Ascending aorta (tissue), 2 donors: ENCODE measurements around the gene DHX38. TPM values are rescaled to one million over a fixed set of nuclear protein-coding genes. Genes with fewer than 3 reads are reported as not detected.
A peak's percentile ranks its signal among the peaks of the same experiment; 100 is the strongest.

Source experiments
- DNase-seq, 2 donors: peaks; one replicate each; pipeline ENCODE4 v3.0.0-alpha.2; 2019; ENCODE audit warnings: low spot score in 2 of 2
- H3K27ac ChIP-seq, 2 donors: fragments of 200-600 bp; sonication (generic); one replicate each; pipeline ENCODE4 v1.5.1; 2016 to 2017; ENCODE audit warnings: mild to moderate bottlenecking in 1 of 2
- H3K27me3 ChIP-seq: fragments of 200-600 bp; sonication (generic); one replicate; pipeline ENCODE4 v1.5.1; 2017
- H3K36me3 ChIP-seq, 2 donors: fragments of 200-600 bp; sonication (generic); one replicate each; pipeline ENCODE4 v1.5.1; 2016
- H3K4me1 ChIP-seq, 2 donors: fragments of 200-600 bp; sonication (generic); one replicate each; pipeline ENCODE4 v1.5.1; 2016 to 2017; ENCODE audit warnings: mild to moderate bottlenecking in 1 of 2
- H3K4me3 ChIP-seq, 2 donors: fragments of 200-600 bp; sonication (generic); one replicate each; pipeline ENCODE4 v1.5.1; 2016 to 2017; ENCODE audit warnings: mild to moderate bottlenecking in 1 of 2
- H3K9me3 ChIP-seq, 2 donors: fragments of 200-600 bp; sonication (generic); one replicate each; pipeline ENCODE4 v1.5.1; 2016
- CTCF ChIP-seq, 3 experiments: fragments of 200-600 bp in 2 of 3; fragments of 450-650 bp in 1 of 3; sonication (generic) in 2 of 3; IDR thresholded peaks; one replicate each; pipeline ENCODE4 v1.5.1; 2016 to 2019; ENCODE audit warnings: antibody characterized with exemption in 3 of 3, mild to moderate bottlenecking in 1 of 3, moderate library complexity in 1 of 3
- intact Hi-C: fragments of 100-400 bp; cut with DNase I; formaldehyde crosslinking; loops from one replicate; pipeline ENCODE4 v1.15.1; 2023
- total RNA-seq: library from RNA; depleted of rRNA; stranded (reverse); fragments of >200 nt; gene quantifications from one replicate; pipeline ENCODE4 v1.1.0, GENCODE V29; 2016

Gene DHX38
- total RNA-seq, result 11.7 TPM

DNA sequence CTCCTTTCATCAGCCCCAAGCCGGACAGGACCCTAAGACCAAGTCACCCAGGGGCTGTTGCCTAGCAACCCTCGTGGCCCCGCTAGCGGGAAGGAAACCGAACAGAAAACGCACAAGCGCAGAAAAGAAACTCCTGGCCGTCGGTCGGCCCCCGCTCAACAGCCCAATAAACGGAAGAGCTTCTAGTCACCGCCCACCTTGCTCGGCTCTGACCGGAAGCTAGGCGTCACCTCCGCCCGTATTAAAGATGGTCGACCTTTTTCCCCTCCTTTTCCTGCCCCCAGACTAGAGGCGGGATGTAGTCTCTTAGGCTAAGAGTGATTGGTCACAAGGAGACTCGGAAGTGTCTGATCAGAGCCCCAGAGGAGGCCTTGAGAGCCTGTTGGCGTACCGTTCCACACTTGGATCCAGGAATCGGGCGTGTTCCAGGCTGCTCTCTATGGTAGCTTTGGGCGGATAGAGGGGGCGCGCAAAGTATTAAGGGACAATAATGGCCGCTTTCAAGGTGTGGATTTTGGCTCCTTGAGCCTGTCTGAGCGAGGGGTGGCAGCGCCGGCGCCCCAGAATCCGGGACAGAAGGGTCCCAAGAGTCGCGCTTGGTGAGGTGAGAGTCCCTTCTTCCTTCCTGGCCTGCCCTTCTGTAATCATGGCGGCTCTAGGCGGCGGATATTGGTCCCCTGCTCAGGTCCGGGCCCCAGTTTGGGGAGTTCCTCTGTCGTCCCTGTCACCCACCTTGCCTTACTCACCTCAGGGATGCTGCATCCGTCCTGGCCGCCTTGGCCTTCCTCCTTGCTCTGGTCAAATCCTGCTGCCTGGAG is at the start of gene DHX38, which contains the start of gene TXNL4B:
Gene DHX38, plus strand, starts transcription at position 400 of the 818 bp plus-strand sequence. CDS start 2,311 bp downstream, outside the sequence.
Gene TXNL4B, minus strand, starts transcription at position 173 of the 818 bp plus-strand sequence. CDS start 2,871 bp downstream, outside the sequence.
- peak within 1 kb of the TSS; percentile 75 to 87 for H3K4me3 ChIP-seq
- intact Hi-C loops, result loop anchor here (1.0 to 10.0 kb wide), 4 partner anchors 85 to 609 kb away; partner anchors contain the start of genes DHODH and PHLPP2
- peaks cover 12 to 25% of the 10 kb centered on the region in 2 donors for H3K4me1 ChIP-seq
- H3K27ac ChIP-seq, result peak within 1 kb of the TSS; percentile 84 to 92
- peak; percentile 88 to 97 for DNase-seq
- H3K27me3 ChIP-seq, result no peaks in the 10 kb centered on the region
- H3K36me3 ChIP-seq, result peaks cover 29 to 43% of the 10 kb centered on the region in 2 donors
- TF ChIP-seq CTCF (IDR thresholded peaks at IDR 0.05), result no peak
- H3K9me3 ChIP-seq, result no peaks in the 10 kb centered on the region

- intact Hi-C loops, result no loop called here
- Histone ChIP-seq H3K9me3 (peaks cover 0 to 4% of the 10 kb centered on the region in 2 donors), H3K27me3 (no peaks in the 10 kb centered on the region), H3K4me3 (no peak overlapping the region), H3K27ac (no peak overlapping the region), H3K4me1 (no peaks in the 10 kb centered on the region), H3K36me3 (peaks cover 0 to 18% of the 10 kb centered on the region in 2 donors)
- no peak for DNase-seq
- TF ChIP-seq CTCF (IDR thresholded peaks at IDR 0.05), result no peak
These were observed 49.4 kb upstream of the DHX38 start for GRCh38 chr16:72044296-72044695.

GRCh38 chr16:72044825-72045359 is 48.8 kb upstream of the DHX38 start:
- no peak for TF ChIP-seq CTCF (IDR thresholded peaks at IDR 0.05)

DNA sequence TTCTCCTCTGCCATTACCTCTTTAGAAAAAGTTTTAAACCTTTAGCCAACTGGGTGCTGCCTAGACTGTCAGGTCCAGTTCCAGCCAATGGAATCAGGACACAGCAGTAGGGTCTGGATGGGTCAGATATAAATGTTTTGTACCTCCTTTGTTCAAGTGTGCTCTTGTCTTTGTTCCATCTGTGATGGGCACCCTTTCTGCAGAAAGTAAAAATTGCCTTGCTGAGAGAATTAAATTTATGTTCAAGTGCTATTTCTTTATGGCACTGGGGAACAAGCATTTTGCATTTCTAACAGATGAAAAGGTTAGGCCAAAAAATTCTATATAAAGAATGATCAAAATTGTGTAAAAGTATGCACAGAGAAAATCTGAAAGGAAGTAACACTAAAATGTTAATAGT is 44.5 kb upstream of the DHX38 start:
- Histone ChIP-seq H3K9me3 (peaks cover 0 to 6% of the 10 kb centered on the region in 2 donors), H3K4me3 (no peak overlapping the region), H3K27me3 (no peaks in the 10 kb centered on the region), H3K27ac (no peak overlapping the region), H3K36me3 (no peaks in the 10 kb centered on the region), H3K4me1 (no peaks in the 10 kb centered on the region)
- intact Hi-C loops, result no loop called here
- TF ChIP-seq CTCF (IDR thresholded peaks at IDR 0.05), result no peak
- no peak for DNase-seq

More at GRCh38 chr16:72044825-72045359, 48.8 kb upstream of the DHX38 start:
- peaks cover 0 to 18% of the 10 kb centered on the region in 2 donors for H3K36me3 ChIP-seq
- peaks cover 0 to 6% of the 10 kb centered on the region in 2 donors for H3K9me3 ChIP-seq
- no peak overlapping the region for H3K4me3 ChIP-seq
- H3K27me3 ChIP-seq, result no peaks in the 10 kb centered on the region
- DNase-seq, result no peak
- H3K27ac ChIP-seq, result no peak overlapping the region
- intact Hi-C loops, result no loop called here
- H3K4me1 ChIP-seq, result no peaks in the 10 kb centered on the region

DNA sequence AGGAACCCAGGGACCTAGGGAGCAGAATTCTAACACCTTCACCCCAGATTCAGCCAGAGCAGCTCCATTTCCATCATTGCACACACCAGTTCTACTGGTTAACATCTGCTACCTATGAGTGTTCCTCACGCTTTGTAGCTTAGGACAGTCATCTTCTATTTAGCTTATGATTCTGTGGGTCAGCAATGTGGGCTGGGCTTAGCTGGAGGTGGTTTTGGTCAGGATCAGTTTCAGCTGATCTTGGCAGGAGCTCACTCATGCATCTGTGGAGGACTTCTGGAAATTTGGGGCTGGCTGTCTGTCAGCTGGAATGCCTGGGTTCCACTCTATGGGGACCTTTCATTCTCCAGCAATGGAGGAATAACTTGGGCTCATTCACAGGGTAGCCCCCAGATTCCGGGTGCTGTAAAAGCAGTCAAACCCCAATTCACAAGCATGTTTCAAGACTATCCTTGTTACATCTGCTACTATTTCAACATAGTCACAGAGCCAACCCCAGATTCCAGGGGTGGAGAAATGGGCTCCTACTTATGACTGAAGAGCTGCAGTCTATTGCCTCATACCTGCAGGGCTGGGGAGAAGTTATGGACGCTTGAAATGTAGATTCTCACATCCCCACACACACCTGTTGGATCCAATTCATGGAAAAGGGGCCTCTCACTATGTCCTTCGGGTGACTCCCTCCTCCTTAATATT is 42.7 kb upstream of the DHX38 start:
- H3K4me3 ChIP-seq, result no peak overlapping the region
- H3K9me3 ChIP-seq, result peaks cover 0 to 6% of the 10 kb centered on the region in 2 donors
- no peak for TF ChIP-seq CTCF (IDR thresholded peaks at IDR 0.05)
- H3K4me1 ChIP-seq, result no peaks in the 10 kb centered on the region
- no peak for DNase-seq
- no peaks in the 10 kb centered on the region for H3K36me3 ChIP-seq
- no peaks in the 10 kb centered on the region for H3K27me3 ChIP-seq
- intact Hi-C loops, result no loop called here
- H3K27ac ChIP-seq, result no peak overlapping the region
